ENCODE results near the gene PHKB. TPM values are rescaled to one million over a fixed set of nuclear protein-coding genes. Genes with fewer than 3 reads are reported as not detected.

Gene PHKB
- total RNA-seq, 1 experiment from 2014 or later, result 81.3 TPM

DNA sequence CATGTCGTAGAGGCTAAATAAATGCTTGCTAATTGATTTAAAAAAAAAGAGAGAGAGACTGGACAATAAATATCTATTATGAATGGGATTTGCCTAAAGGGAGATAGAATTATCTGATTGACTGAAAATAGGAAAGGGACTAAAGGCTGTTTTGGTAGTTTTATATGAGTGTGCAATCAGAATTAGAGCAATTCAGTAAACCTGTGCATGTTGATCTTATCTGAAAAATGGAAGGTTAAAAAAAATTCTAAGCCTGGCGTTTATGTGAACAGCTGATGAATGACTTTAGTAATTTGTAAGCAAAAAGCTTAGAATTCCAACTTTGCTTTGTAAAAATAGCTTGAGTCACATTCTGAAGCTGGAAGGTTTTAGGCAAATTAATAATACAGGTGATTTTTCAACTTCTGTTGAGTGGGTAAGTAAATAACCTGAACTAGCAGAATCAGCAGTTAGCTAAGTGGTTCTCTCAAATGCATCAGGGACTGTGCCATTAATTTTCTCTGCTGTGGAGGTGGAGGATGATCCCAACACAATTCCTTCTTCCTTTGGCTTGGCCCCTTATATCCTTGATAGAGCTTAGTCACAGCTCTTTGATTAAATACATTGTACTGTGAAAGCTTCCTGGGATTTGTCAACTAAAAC lies 254.4 kb downstream of the PHKB start:
- Histone ChIP-seq H3K4me1 (replicated peaks; ENCODE audit: insufficient read depth) (peaks cover 44% of the 10 kb centered on the region), H3K27me3 (ENCODE audit: insufficient read depth, low read depth) (no peaks in the 10 kb centered on the region), H3K9me2 (ENCODE audit: insufficient read depth) (no peaks in the 10 kb centered on the region), H3F3A (ENCODE audit: insufficient read depth, low read depth) (peaks cover 24% of the 10 kb centered on the region; the same call in 1 of the 2 replicates), H3K4me2 (no peak overlapping the region), H3K27ac (no peak overlapping the region), H3K9me3 (ENCODE audit: insufficient read depth, low read depth) (no peaks in the 10 kb centered on the region; the same call in 1 of the 2 replicates), H3K4me3 (no peak overlapping the region), H4K20me1 (ENCODE audit: insufficient read depth) (no peaks in the 10 kb centered on the region), H2AFZ (no peak overlapping the region), H3K36me3 (ENCODE audit: low read depth) (no peaks in the 10 kb centered on the region), H3K79me2 (ENCODE audit: low read depth) (no peaks in the 10 kb centered on the region)
- intact Hi-C loops (cut with micrococcal nuclease; ENCODE audit: unreplicated experiment), result loop anchor here (5.0 to 10.0 kb wide), 5 partner anchors 59 to 439 kb away; partner anchors contain the start of gene ABCC12
- DNase-seq, result no peak
- no TSS peak for BruUV-seq (replicated peaks)
- CTCF ChIA-PET, result interaction anchor here (0.7 kb wide), 1 partner anchor 339 kb away, joined by 3 read pairs; no protein-coding TSS in a partner anchor
- POLR2A ChIA-PET (ENCODE audit: unreplicated experiment), result no interaction called here
- no peak for TF ChIP-seq EZH2 (IDR thresholded peaks at IDR 0.05; ENCODE audit: low read depth)
- no peak for TF ChIP-seq CTCF (conservative IDR thresholded peaks at IDR 0.05)

DNA sequence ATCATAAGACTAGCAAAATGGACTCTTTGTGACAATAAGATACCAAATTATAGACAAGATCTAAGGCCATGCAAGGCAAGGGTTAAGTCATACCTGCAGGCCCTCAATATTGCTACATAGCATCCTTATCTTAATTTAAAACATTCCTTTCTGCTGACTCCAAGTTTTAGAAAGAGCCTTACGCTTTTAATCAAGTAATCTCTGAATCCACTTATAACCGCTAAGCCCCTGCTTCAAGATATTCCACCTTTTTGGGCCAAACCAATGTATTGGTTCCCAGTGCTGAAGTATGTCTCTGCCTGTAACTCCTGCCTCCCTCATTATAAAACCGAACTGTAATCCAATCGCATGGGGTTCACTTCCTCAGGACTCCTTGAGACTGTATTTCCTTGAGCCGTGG lies 255.4 kb downstream of the PHKB start:
- intact Hi-C loops (cut with micrococcal nuclease; ENCODE audit: unreplicated experiment), result loop anchor here (5.0 to 10.0 kb wide), 5 partner anchors 58 to 438 kb away; partner anchors contain the start of gene ABCC12
- CTCF ChIA-PET, result no interaction called here
- BruUV-seq (replicated peaks), result no TSS peak

GRCh38 chr16:47719713-47720112 lies 258.6 kb downstream of the PHKB start:
- H3K9me2 ChIP-seq (ENCODE audit: insufficient read depth), result no peaks in the 10 kb centered on the region
- CTCF ChIA-PET, result no interaction called here

More for the DNA sequence above, 255.4 kb downstream of the PHKB start:
- Histone ChIP-seq H3K4me3 (no peak overlapping the region), H3K9me2 (ENCODE audit: insufficient read depth) (no peaks in the 10 kb centered on the region), H3K27ac (no peak overlapping the region), H2AFZ (no peak overlapping the region), H3F3A (ENCODE audit: insufficient read depth, low read depth) (peaks cover 24% of the 10 kb centered on the region; the same call in 1 of the 2 replicates), H3K9me3 (ENCODE audit: insufficient read depth, low read depth) (no peaks in the 10 kb centered on the region; the same call in 1 of the 2 replicates), H3K27me3 (ENCODE audit: insufficient read depth, low read depth) (no peaks in the 10 kb centered on the region), H3K79me2 (ENCODE audit: low read depth) (no peaks in the 10 kb centered on the region), H4K20me1 (ENCODE audit: insufficient read depth) (no peaks in the 10 kb centered on the region), H3K4me2 (peak overlapping the region; percentile 30), H3K36me3 (ENCODE audit: low read depth) (no peaks in the 10 kb centered on the region), H3K4me1 (replicated peaks; ENCODE audit: insufficient read depth) (peaks cover 44% of the 10 kb centered on the region)
- peak in 1 of 2 experiments; percentile 70 for DNase-seq
- TF ChIP-seq EZH2 (IDR thresholded peaks at IDR 0.05; ENCODE audit: low read depth) (no peak), CTCF (conservative IDR thresholded peaks at IDR 0.05) (no peak)
- POLR2A ChIA-PET (ENCODE audit: unreplicated experiment), result no interaction called here

More at GRCh38 chr16:47719713-47720112, 258.6 kb downstream of the PHKB start:
- Histone ChIP-seq H3F3A (ENCODE audit: insufficient read depth, low read depth) (0 out of 2 replicates have a peak, but pooled peaks cover 9% of the 10 kb centered on the region), H3K27ac (no peak overlapping the region), H2AFZ (no peak overlapping the region), H3K4me3 (no peak overlapping the region), H3K4me2 (no peak overlapping the region), H4K20me1 (ENCODE audit: insufficient read depth) (no peaks in the 10 kb centered on the region), H3K27me3 (ENCODE audit: insufficient read depth, low read depth) (no peaks in the 10 kb centered on the region), H3K79me2 (ENCODE audit: low read depth) (no peaks in the 10 kb centered on the region), H3K36me3 (ENCODE audit: low read depth) (no peaks in the 10 kb centered on the region), H3K4me1 (replicated peaks; ENCODE audit: insufficient read depth) (peaks cover 22% of the 10 kb centered on the region), H3K9me3 (ENCODE audit: insufficient read depth, low read depth) (no peaks in the 10 kb centered on the region; the same call in 1 of the 2 replicates)
- POLR2A ChIA-PET (ENCODE audit: unreplicated experiment), result interaction anchor here (0.6 kb wide), 1 partner anchor 752 kb away, joined by 3 read pairs; no protein-coding TSS in a partner anchor
- no peak for TF ChIP-seq EZH2 (IDR thresholded peaks at IDR 0.05; ENCODE audit: low read depth)
- TF ChIP-seq CTCF (conservative IDR thresholded peaks at IDR 0.05), result no peak
- intact Hi-C loops (cut with micrococcal nuclease; ENCODE audit: unreplicated experiment), result loop anchor here (5.0 to 10.0 kb wide), 5 partner anchors 55 to 435 kb away; partner anchors contain the start of gene ABCC12
- no TSS peak for BruUV-seq (replicated peaks)
- DNase-seq, result no peak

All from PC-9 (cell line).